AG20443 (cell line): ENCODE measurements around the gene LTBP3.
"Not testable (repeated sequence)": the region's sequence is repeated elsewhere in the genome, so short reads cannot be mapped to it uniquely, and the experiment has no call there.

ENCODE experiments used
- DNase-seq: peaks from one replicate; pipeline ENCODE4 v3.0.0; 2012; ENCODE audit warnings: low spot score, mixed read lengths

Gene LTBP3

DNA sequence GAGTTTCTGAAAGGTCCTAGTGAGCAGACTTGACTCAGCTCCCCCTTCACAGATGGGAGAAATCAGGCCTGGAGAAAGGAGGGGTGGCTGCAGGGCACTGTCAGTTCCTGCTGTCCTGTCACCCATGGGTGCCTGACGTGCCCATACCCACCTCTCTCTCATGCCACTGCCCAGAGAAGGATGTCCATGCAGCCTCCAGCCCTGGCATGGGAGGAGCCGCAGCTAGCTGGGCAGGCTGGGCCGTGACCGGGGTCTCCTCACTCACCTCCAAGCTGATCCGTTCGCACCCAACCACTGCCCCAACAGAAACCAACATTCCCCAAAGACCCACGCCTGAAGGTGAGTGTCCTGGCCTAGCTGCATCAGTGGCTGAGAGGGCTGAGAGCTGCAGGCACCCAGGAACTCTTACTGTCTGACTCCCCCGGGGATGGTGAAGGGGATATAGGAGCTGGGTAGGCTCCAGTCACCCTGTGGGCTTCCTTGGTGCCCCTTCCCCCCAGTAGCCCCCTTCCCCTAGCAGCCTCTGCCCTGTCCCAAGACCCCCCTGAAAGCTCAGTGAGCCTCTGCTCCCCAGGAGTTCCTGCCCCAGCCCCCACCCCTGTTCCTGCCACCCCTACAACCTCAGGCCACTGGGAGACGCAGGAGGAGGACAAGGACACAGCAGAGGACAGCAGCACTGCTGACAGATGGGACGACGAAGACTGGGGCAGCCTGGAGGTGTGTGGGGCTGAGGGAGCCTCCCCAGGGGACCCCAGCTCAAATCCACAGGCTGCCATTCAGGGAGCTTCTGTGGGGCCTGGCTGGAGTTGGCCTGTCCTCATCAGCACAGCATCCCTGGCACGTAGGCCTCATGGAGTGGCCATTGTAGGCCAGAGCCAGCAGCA, 21.5 kb downstream of the LTBP3 start:
- no peak for DNase-seq

DNA sequence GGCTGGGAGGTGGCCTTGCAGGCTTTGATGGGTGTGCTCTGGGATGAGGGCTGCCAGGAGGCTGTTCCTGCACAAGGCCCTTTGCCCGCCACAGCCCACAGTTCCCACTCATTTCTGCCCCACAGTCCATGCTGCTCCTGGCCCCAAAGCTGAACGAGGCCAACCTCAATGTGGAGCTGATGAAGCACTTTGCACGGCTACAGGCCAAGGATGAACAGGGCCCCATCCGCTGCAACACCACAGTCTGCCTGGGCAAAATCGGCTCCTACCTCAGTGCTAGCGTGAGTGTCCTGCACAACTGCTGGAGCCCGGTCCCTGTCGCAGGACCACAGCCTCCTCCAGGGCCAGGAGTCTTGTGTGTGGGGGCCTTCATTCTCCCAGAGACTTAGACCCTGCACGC, 23.1 kb downstream of the LTBP3 start:
- no peak for DNase-seq

DNA sequence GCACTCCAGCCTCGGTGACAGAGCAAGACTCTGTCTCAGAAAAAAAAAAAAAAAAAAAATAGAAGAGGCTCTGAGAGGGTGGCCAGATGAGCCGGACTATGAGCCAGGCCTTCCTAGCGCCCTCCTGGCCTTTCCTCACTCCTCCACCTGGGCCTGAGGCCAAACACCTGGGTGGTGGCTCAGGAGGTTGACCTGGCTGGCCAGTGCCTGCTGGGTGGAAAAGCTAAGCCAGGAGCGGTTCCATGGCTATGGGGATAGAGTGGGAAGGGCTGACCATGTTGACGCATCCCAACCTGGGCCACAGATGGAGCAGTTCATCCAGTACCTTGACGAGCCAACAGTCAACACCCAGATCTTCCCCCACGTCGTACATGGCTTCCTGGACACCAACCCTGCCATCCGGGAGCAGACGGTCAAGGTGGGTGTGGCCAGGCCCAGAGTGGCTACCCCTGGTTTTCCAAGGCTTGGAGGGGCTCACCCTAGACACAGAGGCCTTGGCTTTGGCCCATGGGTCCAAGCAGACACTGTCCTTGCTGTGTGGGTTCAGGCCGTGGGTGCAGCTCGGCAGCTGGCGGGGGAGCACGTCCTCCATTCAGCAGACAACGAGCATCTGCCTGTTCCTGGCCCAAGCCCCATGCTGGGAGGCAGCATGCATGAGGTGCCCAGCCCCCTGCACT, 25.6 kb downstream of the LTBP3 start:
- DNase-seq = no peak

- DNase-seq = no peak
Measured at GRCh38 chr11:65530157-65530496, 28.0 kb downstream of the LTBP3 start.

- no peak for DNase-seq
Measured at GRCh38 chr11:65529475-65530156, 28.5 kb downstream of the LTBP3 start.

GRCh38 chr11:65528819-65529350, 29.3 kb downstream of the LTBP3 start:
- no peak for DNase-seq

DNA sequence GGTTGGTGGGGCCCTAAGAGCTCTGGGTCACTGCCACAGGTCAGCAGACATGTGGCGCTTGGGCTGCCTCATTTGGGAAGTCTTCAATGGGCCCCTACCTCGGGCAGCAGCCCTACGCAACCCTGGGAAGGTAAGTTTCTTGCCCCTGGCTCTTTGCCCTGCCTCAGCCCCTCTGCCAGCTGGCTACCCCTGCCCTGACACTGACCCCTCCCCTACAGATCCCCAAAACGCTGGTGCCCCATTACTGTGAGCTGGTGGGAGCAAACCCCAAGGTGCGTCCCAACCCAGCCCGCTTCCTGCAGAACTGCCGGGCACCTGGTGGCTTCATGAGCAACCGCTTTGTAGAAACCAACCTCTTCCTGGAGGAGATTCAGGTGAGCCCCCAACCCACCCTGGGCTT, 31.4 kb downstream of the LTBP3 start:
- DNase-seq = no peak

- no peak for DNase-seq
Measured at GRCh38 chr11:65525546-65526480, 32.3 kb downstream of the LTBP3 start.

GRCh38 chr11:65524741-65525545, 33.2 kb downstream of the LTBP3 start, which contains the start of gene SCYL1:
SCYL1 (plus strand) TSS chr11:65525083; CDS start chr11:65525154, 71 bp downstream.
- peak; percentile 96 for DNase-seq

GRCh38 chr11:65524014-65524740, 34.0 kb downstream of the LTBP3 start:
- DNase-seq = no peak

- not testable (repeated sequence) for DNase-seq
Measured at GRCh38 chr11:65523631-65523968, 34.6 kb downstream of the LTBP3 start.

GRCh38 chr11:65522718-65523630, 35.2 kb downstream of the LTBP3 start:
- DNase-seq = not testable (repeated sequence)

- DNase-seq = not testable (repeated sequence)
Measured at GRCh38 chr11:65521777-65522521, 36.2 kb downstream of the LTBP3 start.

DNA sequence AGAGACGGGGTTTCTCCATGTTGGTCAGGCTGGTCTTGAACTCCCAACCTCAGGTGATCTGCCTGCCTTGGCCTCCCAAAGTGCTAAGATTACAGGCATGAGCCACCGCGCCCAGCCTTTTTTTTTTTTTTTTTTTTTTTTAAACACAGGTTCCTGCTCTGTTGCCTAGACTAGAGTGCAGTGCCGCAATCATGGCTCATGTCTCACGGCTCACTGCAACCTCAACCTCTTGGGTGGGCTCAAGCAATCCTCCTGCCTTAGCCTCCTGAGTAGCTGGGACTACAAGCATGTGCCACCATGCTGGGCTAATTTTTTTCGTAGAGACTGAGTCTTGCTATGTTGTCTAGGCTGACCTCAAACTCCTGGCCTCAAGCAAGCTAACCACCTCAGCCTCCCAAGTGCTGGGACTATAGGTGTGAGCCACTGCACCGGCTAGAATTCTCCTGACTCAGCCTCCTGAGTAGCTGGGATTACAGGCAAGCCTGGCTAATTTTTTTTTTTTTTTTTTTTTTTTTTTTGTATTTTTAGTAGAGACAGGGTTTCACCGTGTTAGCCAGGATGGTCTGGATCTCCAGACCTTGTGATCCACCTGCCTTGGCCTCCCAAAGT, 39.1 kb downstream of the LTBP3 start:
- not testable (repeated sequence) for DNase-seq

DNA sequence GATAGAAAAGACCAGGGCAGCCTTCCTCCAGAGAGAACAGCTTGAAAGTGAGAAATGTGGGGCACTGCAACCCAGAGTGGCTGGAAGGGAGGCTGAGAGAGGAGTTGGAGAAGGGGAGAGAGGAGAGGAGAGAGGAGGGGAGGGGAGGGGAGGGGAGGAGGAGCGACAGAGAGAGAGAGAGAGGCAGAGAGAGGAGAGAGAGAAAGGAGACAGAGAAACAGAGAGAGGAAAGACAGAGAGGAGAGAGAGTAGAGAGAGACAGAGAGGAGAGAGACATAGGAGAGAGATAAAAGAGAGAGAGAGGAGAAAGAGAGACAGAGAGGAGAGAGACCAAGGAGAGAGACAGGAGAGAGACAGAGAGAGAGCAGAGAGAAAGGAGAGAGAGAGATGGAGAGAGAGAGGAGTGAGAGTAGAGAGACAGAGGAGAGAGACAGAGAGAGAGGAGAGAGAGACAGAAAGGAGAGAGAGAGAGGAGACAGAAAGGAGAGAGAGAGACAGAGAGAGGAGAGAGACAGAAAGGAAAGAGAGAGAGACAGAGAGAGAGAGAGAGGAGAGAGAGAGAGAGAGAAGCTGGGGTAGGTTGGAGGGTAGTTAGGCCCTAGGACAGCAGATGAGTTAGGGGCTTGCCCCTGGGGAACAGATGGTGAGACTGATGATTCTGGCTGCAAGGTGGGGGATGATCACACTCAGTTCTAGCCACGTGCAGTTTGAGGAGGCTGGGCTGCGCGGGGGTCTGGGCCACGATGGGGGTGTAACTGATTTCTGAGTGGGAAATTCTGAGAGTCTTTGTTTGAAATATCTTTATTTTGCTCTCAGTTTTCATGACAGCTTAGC, 41.8 kb downstream of the LTBP3 start:
- DNase-seq = no peak

DNA sequence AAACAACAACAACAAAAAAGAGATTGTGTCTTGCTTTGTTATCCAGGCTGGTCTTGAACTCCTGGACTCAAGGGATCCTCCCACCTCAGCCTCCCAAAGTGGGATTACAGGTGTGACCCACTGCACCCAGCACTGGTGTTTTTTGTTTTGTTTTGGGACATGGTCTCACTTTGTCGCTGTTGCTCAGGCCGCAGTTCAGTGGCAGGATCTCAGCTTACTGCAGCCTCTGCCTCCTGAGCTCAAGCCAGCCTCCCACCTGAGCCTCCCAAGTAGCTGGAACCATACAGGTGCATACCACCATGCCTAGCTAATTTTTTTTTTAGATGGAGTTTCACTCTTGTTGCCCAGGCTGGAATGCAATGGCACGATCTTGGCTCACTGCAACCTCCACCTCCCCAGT, 45.8 kb downstream of the LTBP3 start:
- DNase-seq = not testable (repeated sequence)
